ENCODE measurements around the gene FBXO4.
"Not testable (repeated sequence)": the region's sequence is repeated elsewhere in the genome, so short reads cannot be mapped to it uniquely, and the experiment has no call there.

Gene FBXO4

DNA sequence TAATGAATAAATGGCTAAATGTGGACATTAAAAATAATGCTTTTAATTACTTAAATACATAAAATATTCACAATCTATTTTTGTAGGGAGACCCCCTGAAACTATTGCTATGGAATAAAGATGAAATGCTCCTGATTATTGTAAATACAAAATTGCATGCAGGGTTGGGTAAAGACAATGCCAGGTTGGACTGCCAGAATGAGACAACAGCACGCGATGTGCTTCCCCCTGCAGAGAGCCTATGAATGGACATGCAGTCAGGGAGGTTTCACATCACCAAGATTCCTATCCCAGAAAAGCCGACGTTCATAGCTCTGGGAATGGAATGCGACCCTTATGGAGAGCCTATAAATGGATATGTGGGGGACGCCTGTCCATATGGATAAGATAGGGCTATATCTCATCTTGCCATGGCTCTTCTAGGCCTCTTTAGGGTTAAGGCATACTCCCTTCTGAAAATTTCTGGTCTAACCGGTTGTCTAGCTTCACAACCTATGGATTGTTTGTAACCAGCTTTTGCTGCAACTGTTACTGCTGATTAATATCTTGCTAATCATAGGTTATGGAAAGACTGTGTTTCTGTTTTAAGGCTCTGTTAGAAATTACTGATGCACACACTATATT lies 20.4 kb downstream of the FBXO4 start:
- not testable (repeated sequence) for H3K27ac Mint-ChIP-seq; H3K4me3 Mint-ChIP-seq; H3K36me3 Mint-ChIP-seq (ENCODE audit: low read depth); H3K4me1 Mint-ChIP-seq (ENCODE audit: low read depth); H3K27me3 Mint-ChIP-seq (ENCODE audit: low read depth); H3K9me3 Mint-ChIP-seq

DNA sequence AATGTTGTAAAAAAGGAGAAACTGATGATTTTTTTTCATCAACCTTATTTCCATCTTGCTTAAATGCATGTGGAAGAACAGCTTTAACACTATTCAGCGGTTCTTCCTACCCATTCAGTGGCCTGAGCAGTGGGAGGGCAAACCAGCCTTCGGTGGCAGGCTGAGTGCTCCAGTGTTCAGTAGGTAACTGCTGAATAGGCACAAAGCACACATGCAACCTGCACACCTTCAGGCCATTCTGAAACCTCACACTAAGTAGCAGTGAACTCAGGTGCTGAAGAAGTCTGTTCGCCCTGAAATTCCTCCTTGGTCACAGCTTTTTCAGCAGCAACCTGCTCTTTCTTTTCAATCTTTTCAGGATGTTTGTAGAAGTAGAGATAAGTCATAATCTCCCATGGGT lies 26.1 kb downstream of the FBXO4 start:
- no peaks in the 10 kb centered on the region for H3K4me1 Mint-ChIP-seq (ENCODE audit: low read depth)
- H3K27me3 Mint-ChIP-seq (ENCODE audit: low read depth) = no peaks in the 10 kb centered on the region
- no peak overlapping the region for H3K4me3 Mint-ChIP-seq
- H3K36me3 Mint-ChIP-seq (ENCODE audit: low read depth) = no peaks in the 10 kb centered on the region
- no peaks in the 10 kb centered on the region for H3K9me3 Mint-ChIP-seq
- no peak overlapping the region for H3K27ac Mint-ChIP-seq

DNA sequence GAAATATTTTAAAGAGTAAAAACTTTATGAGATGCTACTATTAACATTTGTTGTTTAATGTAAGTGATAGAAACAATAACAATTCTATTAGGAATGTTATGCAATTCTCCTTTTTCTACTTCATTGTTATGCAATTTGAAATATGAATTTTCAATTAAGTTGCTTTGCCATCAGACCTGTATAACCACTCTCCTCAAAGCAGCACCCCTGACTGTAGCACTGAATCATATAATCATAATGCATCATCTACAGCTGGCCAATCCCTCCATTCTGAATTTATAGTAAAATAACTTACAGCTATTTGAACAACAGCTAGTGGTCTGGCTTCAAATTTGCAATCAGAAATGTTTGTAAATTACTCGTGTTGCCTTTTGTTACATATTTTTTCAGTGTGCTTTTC lies 29.2 kb downstream of the FBXO4 start:
- H3K27me3 Mint-ChIP-seq (ENCODE audit: low read depth) = no peaks in the 10 kb centered on the region
- H3K4me1 Mint-ChIP-seq (ENCODE audit: low read depth) = no peaks in the 10 kb centered on the region
- peaks cover 7% of the 10 kb centered on the region for H3K9me3 Mint-ChIP-seq
- no peak overlapping the region for H3K27ac Mint-ChIP-seq
- no peaks in the 10 kb centered on the region for H3K36me3 Mint-ChIP-seq (ENCODE audit: low read depth)
- no peak overlapping the region for H3K4me3 Mint-ChIP-seq

DNA sequence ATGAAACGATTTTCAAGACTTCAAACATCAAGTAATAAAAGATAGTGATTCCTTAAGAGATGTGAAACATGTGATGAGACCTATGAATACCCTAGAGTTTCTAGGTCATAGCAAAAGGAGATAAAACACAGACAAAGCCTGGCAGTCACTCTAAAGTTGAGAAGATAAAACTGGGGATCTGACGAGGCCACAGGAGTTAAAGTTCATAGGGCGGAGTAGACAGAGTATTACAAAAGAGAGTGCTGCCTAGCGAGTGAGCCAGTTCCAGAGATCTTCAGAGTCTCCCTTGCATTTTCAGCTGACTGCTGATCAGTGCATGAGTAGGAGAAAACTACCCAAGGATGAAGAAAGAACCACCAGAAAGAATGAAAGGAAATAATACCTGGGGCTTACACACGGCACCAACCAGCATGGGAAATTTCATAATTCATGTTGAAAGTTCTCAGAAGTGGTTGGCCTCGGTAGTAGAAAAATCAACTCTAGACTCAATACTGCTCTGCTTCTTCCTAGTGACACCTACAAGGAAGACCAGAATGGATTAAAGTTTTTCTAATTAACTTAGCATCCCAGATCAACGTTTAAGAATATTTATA lies 30.4 kb downstream of the FBXO4 start:
- no peaks in the 10 kb centered on the region for H3K4me1 Mint-ChIP-seq (ENCODE audit: low read depth)

GRCh38 chr5:41956943-41957342 lies 31.9 kb downstream of the FBXO4 start:
- Mint-ChIP-seq H3K4me3 (no peak overlapping the region), H3K27me3 (ENCODE audit: low read depth) (no peaks in the 10 kb centered on the region), H3K36me3 (ENCODE audit: low read depth) (no peaks in the 10 kb centered on the region), H3K4me1 (ENCODE audit: low read depth) (no peaks in the 10 kb centered on the region), H3K27ac (no peak overlapping the region), H3K9me3 (peaks cover 32% of the 10 kb centered on the region)

More for the DNA sequence above, 30.4 kb downstream of the FBXO4 start:
- no peak overlapping the region for H3K27ac Mint-ChIP-seq
- H3K9me3 Mint-ChIP-seq = peaks cover 20% of the 10 kb centered on the region
- H3K4me3 Mint-ChIP-seq = no peak overlapping the region
- no peaks in the 10 kb centered on the region for H3K36me3 Mint-ChIP-seq (ENCODE audit: low read depth)
- no peaks in the 10 kb centered on the region for H3K27me3 Mint-ChIP-seq (ENCODE audit: low read depth)

DNA sequence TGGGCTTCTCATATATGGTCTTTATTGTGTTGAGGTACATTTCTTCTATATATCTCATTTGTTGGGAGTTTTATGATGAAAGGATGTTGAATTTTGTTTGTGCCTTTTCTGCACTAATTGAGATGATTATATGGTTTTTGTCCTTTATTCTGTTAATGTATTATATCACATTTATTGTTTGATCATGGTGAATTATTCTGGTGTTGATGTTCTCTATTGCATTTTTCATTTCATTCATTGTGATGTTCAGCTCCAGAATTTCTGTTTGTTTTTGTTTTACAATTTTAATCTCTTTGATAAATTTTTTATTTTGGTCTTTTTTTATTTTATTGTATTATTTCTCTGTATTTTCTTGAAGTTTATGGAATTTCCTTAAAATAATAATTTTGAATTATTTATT lies 35.4 kb downstream of the FBXO4 start:
- Mint-ChIP-seq H3K9me3 (peaks cover 41% of the 10 kb centered on the region), H3K27me3 (ENCODE audit: low read depth) (no peaks in the 10 kb centered on the region), H3K27ac (no peak overlapping the region), H3K36me3 (ENCODE audit: low read depth) (no peaks in the 10 kb centered on the region), H3K4me3 (no peak overlapping the region), H3K4me1 (ENCODE audit: low read depth) (no peaks in the 10 kb centered on the region)

- H3K4me1 Mint-ChIP-seq (ENCODE audit: low read depth) = no peaks in the 10 kb centered on the region
- no peaks in the 10 kb centered on the region for H3K27me3 Mint-ChIP-seq (ENCODE audit: low read depth)
These were observed 36.7 kb downstream of the FBXO4 start for GRCh38 chr5:41961736-41962135.

GRCh38 chr5:41962491-41962890 lies 37.4 kb downstream of the FBXO4 start:
- peaks cover 41% of the 10 kb centered on the region for H3K9me3 Mint-ChIP-seq
- no peaks in the 10 kb centered on the region for H3K36me3 Mint-ChIP-seq (ENCODE audit: low read depth)

More at GRCh38 chr5:41961736-41962135, 36.7 kb downstream of the FBXO4 start:
- Mint-ChIP-seq H3K9me3 (peaks cover 41% of the 10 kb centered on the region), H3K36me3 (ENCODE audit: low read depth) (no peaks in the 10 kb centered on the region), H3K27ac (no peak overlapping the region), H3K4me3 (no peak overlapping the region)

GRCh38 chr5:41966401-41967105 lies 41.5 kb downstream of the FBXO4 start:
- Mint-ChIP-seq H3K4me3 (no peak overlapping the region), H3K27ac (no peak overlapping the region), H3K4me1 (ENCODE audit: low read depth) (no peaks in the 10 kb centered on the region), H3K36me3 (ENCODE audit: low read depth) (no peaks in the 10 kb centered on the region), H3K27me3 (ENCODE audit: low read depth) (no peaks in the 10 kb centered on the region), H3K9me3 (peaks cover 19% of the 10 kb centered on the region)

More at GRCh38 chr5:41962491-41962890, 37.4 kb downstream of the FBXO4 start:
- Mint-ChIP-seq H3K27ac (no peak overlapping the region), H3K4me3 (no peak overlapping the region), H3K4me1 (ENCODE audit: low read depth) (no peaks in the 10 kb centered on the region), H3K27me3 (ENCODE audit: low read depth) (no peaks in the 10 kb centered on the region)

GRCh38 chr5:41967401-41967800 lies 42.3 kb downstream of the FBXO4 start:
- no peaks in the 10 kb centered on the region for H3K4me1 Mint-ChIP-seq (ENCODE audit: low read depth)
- no peaks in the 10 kb centered on the region for H3K36me3 Mint-ChIP-seq (ENCODE audit: low read depth)
- H3K27ac Mint-ChIP-seq = no peak overlapping the region
- H3K27me3 Mint-ChIP-seq (ENCODE audit: low read depth) = peaks cover 5% of the 10 kb centered on the region
- H3K9me3 Mint-ChIP-seq = peaks cover 19% of the 10 kb centered on the region
- H3K4me3 Mint-ChIP-seq = no peak overlapping the region

GRCh38 chr5:41968153-41968723 lies 43.2 kb downstream of the FBXO4 start:
- Mint-ChIP-seq H3K36me3 (ENCODE audit: low read depth) (no peaks in the 10 kb centered on the region), H3K4me1 (ENCODE audit: low read depth) (no peaks in the 10 kb centered on the region), H3K27ac (no peak overlapping the region), H3K4me3 (no peak overlapping the region), H3K27me3 (ENCODE audit: low read depth) (peaks cover 5% of the 10 kb centered on the region), H3K9me3 (peaks cover 16% of the 10 kb centered on the region)

GRCh38 chr5:41973087-41973486 lies 48.0 kb downstream of the FBXO4 start:
- Mint-ChIP-seq H3K4me3 (no peak overlapping the region), H3K36me3 (ENCODE audit: low read depth) (no peaks in the 10 kb centered on the region), H3K9me3 (peaks cover 16% of the 10 kb centered on the region), H3K27ac (no peak overlapping the region), H3K4me1 (ENCODE audit: low read depth) (no peaks in the 10 kb centered on the region), H3K27me3 (ENCODE audit: low read depth) (peaks cover 9% of the 10 kb centered on the region)

DNA sequence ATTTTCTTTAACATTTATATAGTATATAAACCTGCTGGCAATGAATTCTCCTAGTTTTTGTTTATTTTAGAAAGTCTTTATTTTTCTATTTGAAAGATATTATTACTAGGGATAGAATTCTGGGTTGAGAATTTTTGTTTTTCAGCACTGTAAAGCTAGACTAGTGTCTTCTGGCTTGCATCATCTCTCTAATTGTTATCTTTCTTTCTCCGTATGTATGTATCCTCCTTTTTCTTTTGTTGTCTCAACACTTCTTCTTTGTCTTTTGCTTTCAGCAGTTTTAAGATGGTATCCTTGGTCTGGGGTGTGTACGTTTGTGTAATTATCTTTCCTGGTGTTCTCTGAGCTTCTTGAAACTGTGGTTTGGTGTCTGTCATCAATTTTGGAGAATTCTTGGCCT lies 48.8 kb downstream of the FBXO4 start:
- H3K36me3 Mint-ChIP-seq (ENCODE audit: low read depth) = no peaks in the 10 kb centered on the region
- H3K9me3 Mint-ChIP-seq = peaks cover 16% of the 10 kb centered on the region
- no peak overlapping the region for H3K4me3 Mint-ChIP-seq
- peaks cover 9% of the 10 kb centered on the region for H3K27me3 Mint-ChIP-seq (ENCODE audit: low read depth)
- no peak overlapping the region for H3K27ac Mint-ChIP-seq
- no peaks in the 10 kb centered on the region for H3K4me1 Mint-ChIP-seq (ENCODE audit: low read depth)

DNA sequence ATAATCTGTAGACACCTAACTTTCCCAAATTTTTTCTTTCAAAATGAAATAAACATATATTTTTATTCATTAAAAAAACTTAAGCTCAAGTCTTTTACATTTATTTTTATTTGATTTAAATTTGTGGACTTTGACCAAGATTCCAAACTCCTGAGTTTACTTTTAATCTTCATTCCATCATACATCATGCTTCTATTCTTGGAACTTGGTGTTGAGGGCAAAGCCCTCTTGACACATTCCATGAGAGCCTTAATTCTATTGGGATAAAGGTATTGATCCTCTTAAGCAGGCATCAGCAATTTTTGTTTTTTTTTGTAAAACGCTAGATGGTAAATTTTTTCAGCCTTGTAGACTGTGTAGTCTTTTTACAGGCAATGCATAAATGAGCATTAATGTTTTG lies 53.6 kb downstream of the FBXO4 start:
- Mint-ChIP-seq H3K27ac (no peak overlapping the region), H3K36me3 (ENCODE audit: low read depth) (no peaks in the 10 kb centered on the region), H3K4me1 (ENCODE audit: low read depth) (no peaks in the 10 kb centered on the region), H3K27me3 (ENCODE audit: low read depth) (peaks cover 4% of the 10 kb centered on the region), H3K4me3 (no peak overlapping the region), H3K9me3 (no peaks in the 10 kb centered on the region)

DNA sequence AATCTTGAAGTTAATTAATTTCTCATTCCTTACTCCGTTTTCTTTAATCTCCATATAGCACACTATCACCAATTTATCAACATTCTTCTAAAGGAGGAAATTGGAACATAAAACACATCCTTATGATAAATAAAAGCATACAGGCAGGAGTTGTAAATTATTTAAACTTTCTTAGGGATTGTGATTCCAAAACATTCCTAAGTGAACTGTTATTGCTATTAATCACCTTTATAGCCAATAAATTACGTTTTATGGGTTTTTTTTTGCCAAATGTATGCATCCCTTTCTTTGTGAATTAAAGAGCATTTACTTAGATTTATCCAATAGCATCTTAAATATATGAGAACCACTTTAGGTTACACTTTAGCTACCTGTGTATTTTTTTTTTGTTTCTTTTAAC lies 55.3 kb downstream of the FBXO4 start:
- no peaks in the 10 kb centered on the region for H3K36me3 Mint-ChIP-seq (ENCODE audit: low read depth)
- no peak overlapping the region for H3K4me3 Mint-ChIP-seq
- H3K9me3 Mint-ChIP-seq = no peaks in the 10 kb centered on the region
- no peaks in the 10 kb centered on the region for H3K4me1 Mint-ChIP-seq (ENCODE audit: low read depth)
- H3K27ac Mint-ChIP-seq = no peak overlapping the region
- peaks cover 4% of the 10 kb centered on the region for H3K27me3 Mint-ChIP-seq (ENCODE audit: low read depth)

Data from T-helper 1 cell treated with Interleukin-12 subunit alpha and Interleukin-12 subunit beta and Interleukin-4 antibody, amounts not matched to agents 30 μg/mL and 1 μg/mL, for 36 hours (primary cell).